Stomach (tissue), 4 donors: ENCODE results near the gene ZNF600.

ENCODE experiments used
- EP300 ChIP-seq: sonication (generic); formaldehyde crosslinking; IDR thresholded peaks from one replicate; pipeline ENCODE4 v1.6.1; 2017; ENCODE audit warnings: antibody characterized with exemption
- TF ChIP-seq, protein P1 (sequence below), 7 experiments: fragments of 450-650 bp in 4 of 7; fragments of 200-600 bp in 3 of 7; sonication (generic) in 3 of 7; IDR thresholded peaks; one replicate each; pipeline ENCODE4 v1.5.1; 2016 to 2019; ENCODE audit warnings: antibody characterized with exemption in 7 of 7, control low read depth in 2 of 7, mild to moderate bottlenecking in 1 of 7

DNA sequence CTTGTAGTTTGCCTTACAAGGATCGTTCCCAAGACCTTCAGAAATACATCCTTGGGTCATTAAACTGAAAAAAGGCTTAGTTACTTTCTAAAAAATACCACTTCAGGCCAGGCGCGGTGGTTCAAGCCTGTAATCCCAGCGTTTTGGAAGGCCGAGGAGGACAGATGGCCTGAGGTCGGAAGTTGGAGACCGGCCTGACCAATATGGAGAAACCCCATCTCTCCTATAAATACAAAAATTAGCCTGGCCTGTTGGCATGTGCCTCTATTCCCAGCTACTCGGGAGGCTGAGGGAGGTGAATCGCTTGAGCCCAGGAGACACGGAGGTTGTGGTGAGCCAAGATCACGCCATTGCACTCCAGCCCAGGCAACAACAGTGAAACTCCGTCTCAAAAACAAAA, 37.1 kb upstream of the ZNF600 start:
- TF ChIP-seq, protein P1, sequence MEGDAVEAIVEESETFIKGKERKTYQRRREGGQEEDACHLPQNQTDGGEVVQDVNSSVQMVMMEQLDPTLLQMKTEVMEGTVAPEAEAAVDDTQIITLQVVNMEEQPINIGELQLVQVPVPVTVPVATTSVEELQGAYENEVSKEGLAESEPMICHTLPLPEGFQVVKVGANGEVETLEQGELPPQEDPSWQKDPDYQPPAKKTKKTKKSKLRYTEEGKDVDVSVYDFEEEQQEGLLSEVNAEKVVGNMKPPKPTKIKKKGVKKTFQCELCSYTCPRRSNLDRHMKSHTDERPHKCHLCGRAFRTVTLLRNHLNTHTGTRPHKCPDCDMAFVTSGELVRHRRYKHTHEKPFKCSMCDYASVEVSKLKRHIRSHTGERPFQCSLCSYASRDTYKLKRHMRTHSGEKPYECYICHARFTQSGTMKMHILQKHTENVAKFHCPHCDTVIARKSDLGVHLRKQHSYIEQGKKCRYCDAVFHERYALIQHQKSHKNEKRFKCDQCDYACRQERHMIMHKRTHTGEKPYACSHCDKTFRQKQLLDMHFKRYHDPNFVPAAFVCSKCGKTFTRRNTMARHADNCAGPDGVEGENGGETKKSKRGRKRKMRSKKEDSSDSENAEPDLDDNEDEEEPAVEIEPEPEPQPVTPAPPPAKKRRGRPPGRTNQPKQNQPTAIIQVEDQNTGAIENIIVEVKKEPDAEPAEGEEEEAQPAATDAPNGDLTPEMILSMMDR (IDR thresholded peaks at IDR 0.05): no peak
- no peak for TF ChIP-seq EP300
